ENCODE results near the gene EHMT1. TPM values are rescaled to one million over a fixed set of nuclear protein-coding genes. Genes with fewer than 3 reads are reported as not detected.
A peak's percentile ranks its signal among the peaks of the same experiment; 100 is the strongest.

EHMT1 gene
- total RNA-seq, 1 experiment from 2014 or later = 112 TPM

DNA sequence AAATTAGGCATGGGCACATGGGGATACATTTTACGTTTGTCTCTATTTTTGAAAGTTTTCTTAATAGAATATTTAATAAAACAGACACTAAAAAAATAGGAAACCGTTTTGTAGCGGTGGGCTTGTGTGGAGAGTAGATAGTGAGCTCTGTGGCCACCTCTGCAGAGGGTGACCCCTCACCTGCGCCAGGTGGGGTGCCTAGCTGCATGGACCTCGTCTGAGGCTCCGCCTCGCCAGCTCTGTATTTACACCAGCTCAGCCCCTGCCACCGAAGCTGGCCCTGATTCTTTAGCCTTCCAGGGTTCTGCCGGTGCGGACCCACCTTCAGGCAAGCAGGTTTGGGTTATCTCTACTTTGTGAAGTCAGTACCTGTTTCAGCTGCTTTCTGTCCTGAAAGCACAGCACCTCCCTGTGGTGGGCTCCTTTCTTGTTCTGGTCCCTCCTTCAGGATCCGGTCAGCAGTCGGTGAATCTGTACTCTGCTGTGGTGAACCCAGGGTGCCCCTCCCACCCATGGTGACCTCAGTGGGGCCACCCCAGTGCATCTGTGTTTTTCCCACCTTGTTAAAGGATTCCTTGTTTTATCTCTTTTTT is 153.6 kb downstream of the EHMT1 start:
- peaks cover 6 to 15% of the 10 kb centered on the region in 2 experiments; a peak in 4 of 5 replicates for H3K9me3 Mint-ChIP-seq
- Histone ChIP-seq H3K23me2 (ENCODE audit: insufficient read length, low read depth, low read length, poor library complexity, severe bottlenecking) (no peaks in the 10 kb centered on the region), H3K14ac (ENCODE audit: insufficient read depth, low read length) (no peak overlapping the region), H3K4ac (ENCODE audit: low read depth, low read length) (no peak overlapping the region), H2BK120ac (ENCODE audit: low read depth, low read length, poor library complexity, severe bottlenecking) (no peak overlapping the region), H3K18ac (ENCODE audit: insufficient read length, low read depth, low read length) (no peak overlapping the region), H3K9ac (ENCODE audit: extremely low read depth, insufficient read length, low read length) (no peak overlapping the region), H4K20me1 (ENCODE audit: control insufficient read depth, insufficient read depth, insufficient read length) (no peaks in the 10 kb centered on the region), H3K79me2 (ENCODE audit: insufficient read depth, low read length) (no peaks in the 10 kb centered on the region), H3K56ac (ENCODE audit: insufficient read length, low read depth, low read length) (no peak overlapping the region), H3K27ac (ENCODE audit: insufficient read length, low read depth, low read length) (no peak overlapping the region), H4K5ac (ENCODE audit: insufficient read length, low read depth, low read length) (no peak overlapping the region), H2BK12ac (ENCODE audit: insufficient read length, low read depth, low read length) (no peak overlapping the region), H2AK5ac (ENCODE audit: insufficient read length, low read length) (no peak overlapping the region), H2BK5ac (ENCODE audit: insufficient read length, low read length) (no peak overlapping the region), H3K79me1 (ENCODE audit: insufficient read depth, low read depth, low read length, poor library complexity, severe bottlenecking) (peaks cover 7% of the 10 kb centered on the region), H3K27me3 (ENCODE audit: insufficient read depth, low read length) (no peaks in the 10 kb centered on the region), H3K4me2 (ENCODE audit: insufficient read depth, insufficient read length, low read length) (no peak overlapping the region), H2BK20ac (ENCODE audit: low read depth, low read length, poor library complexity, severe bottlenecking) (no peak overlapping the region), H3K4me1 (ENCODE audit: insufficient read depth, low read length) (no peaks in the 10 kb centered on the region), H3K9me3 (ENCODE audit: control insufficient read depth, low read depth, low read length) (no peaks in the 10 kb centered on the region), H4K8ac (replicated peaks; ENCODE audit: insufficient read length, low read depth, low read length) (no peak overlapping the region), H3K23ac (ENCODE audit: insufficient read length, low read depth, low read length) (no peak overlapping the region), H2AFZ (ENCODE audit: low read length) (no peak overlapping the region), H2BK15ac (ENCODE audit: low read depth, low read length) (no peak overlapping the region), H3T11ph (ENCODE audit: low read length) (no peak overlapping the region), H4K91ac (ENCODE audit: insufficient read length, low read depth, low read length) (no peak overlapping the region)
- H3K27me3 Mint-ChIP-seq (ENCODE audit: low read depth) = no peaks in the 10 kb centered on the region
- peak; percentile 62 for TF ChIP-seq CTCF (conservative IDR thresholded peaks at IDR 0.05)
- WGBS (ENCODE audit: extremely low coverage, insufficient read length, low lambda C conversion rate) = no CpG with 5 or more reads among the region's 12 CpGs
- H3K4me1 Mint-ChIP-seq = peaks cover 2 to 7% of the 10 kb centered on the region in 2 experiments; a peak in 2 of 4 replicates
- H3K27ac Mint-ChIP-seq = peak overlapping the region in 1 of 3 experiments; percentile 84; a peak in 3 of 7 replicates
- DNase-seq = peak; percentile 68
- peaks cover 46 to 62% (median 52%) of the 10 kb centered on the region in 3 experiments for H3K36me3 Mint-ChIP-seq (ENCODE audit: insufficient read depth in 1 of 3, low read depth in 3 of 3)
- no peak overlapping the region for H3K4me3 Mint-ChIP-seq

All from H9 (cell line).